AG09309 (cell line): ENCODE measurements around the gene LRRC42.

Experiments used
- DNase-seq: peaks from one replicate; pipeline ENCODE4 v3.0.0-alpha.2; 2010; ENCODE audit warnings: low read depth
- H3K4me3 ChIP-seq: 2 replicates; pipeline ENCODE4 v1.5.1; 2011; ENCODE audit warnings: mild to moderate bottlenecking, low read depth, low read length, moderate library complexity; ENCODE audit not compliant: control insufficient read depth
- TF ChIP-seq, protein P1 (sequence below): IDR thresholded peaks from 2 replicates; pipeline ENCODE4 v1.5.1; 2011; ENCODE audit warnings: mild to moderate bottlenecking, low read depth, low read length, inconsistent platforms; ENCODE audit not compliant: insufficient read depth, control insufficient read depth; ENCODE audit errors: missing control alignments

Gene LRRC42

DNA sequence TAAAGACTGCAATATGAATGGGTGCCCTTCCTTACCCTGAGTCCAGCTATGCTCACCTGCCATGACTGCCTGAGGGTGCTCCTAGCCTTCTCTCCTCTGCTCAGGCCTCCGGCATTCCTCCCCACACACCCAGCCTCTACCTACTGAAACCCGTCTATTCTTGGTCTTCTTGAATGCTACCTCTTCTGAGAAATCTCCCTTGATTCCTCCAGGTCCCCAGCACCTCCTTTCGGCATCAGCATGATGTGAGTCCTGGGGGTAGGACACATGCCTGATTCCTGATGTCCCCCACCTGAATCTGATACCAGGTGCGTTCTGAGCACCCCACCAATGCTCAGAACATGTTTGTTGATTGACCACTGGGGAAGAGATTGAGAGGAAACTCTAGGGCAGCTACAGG, 63.3 kb downstream of the LRRC42 start:
- DNase-seq: no peak
- H3K4me3 ChIP-seq: no peak overlapping the region
- TF ChIP-seq, protein P1, sequence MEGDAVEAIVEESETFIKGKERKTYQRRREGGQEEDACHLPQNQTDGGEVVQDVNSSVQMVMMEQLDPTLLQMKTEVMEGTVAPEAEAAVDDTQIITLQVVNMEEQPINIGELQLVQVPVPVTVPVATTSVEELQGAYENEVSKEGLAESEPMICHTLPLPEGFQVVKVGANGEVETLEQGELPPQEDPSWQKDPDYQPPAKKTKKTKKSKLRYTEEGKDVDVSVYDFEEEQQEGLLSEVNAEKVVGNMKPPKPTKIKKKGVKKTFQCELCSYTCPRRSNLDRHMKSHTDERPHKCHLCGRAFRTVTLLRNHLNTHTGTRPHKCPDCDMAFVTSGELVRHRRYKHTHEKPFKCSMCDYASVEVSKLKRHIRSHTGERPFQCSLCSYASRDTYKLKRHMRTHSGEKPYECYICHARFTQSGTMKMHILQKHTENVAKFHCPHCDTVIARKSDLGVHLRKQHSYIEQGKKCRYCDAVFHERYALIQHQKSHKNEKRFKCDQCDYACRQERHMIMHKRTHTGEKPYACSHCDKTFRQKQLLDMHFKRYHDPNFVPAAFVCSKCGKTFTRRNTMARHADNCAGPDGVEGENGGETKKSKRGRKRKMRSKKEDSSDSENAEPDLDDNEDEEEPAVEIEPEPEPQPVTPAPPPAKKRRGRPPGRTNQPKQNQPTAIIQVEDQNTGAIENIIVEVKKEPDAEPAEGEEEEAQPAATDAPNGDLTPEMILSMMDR: no peak

DNA sequence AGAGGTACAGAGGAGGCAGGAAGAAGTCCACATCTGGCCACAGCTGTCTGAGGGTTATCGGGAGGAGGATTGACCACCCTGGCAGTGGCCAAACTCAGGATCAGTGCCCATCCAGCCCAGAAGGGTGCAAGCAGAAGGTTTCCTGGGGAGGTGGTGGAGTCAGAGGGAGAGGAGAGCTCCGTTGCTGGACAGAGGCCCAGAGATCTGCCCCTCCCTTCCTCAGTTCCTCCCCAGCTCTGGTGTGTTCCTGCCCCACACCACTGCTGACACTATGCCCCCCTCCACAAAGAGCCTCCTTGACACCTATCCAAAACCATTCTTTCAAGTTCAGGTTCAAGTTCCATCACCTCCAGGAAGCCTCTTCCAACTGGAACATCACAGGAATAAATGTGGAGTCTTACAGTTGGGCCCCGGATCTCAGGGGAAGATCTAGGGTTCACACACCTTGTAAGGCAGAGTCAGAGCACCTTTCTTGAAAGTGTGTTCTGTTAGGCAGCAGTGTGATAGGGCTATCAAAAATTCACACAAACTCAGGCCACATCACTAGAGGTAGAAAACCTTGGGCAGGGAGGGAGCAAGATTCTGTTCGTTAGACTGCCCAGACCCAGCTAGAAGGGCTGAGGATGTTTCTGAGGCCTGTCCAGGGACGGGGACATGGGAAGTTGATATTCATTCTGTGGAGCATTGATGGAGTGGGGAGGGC, 64.4 kb downstream of the LRRC42 start:
- TF ChIP-seq, protein P1: no peak
- H3K4me3 ChIP-seq: no peak overlapping the region
- DNase-seq: no peak

DNA sequence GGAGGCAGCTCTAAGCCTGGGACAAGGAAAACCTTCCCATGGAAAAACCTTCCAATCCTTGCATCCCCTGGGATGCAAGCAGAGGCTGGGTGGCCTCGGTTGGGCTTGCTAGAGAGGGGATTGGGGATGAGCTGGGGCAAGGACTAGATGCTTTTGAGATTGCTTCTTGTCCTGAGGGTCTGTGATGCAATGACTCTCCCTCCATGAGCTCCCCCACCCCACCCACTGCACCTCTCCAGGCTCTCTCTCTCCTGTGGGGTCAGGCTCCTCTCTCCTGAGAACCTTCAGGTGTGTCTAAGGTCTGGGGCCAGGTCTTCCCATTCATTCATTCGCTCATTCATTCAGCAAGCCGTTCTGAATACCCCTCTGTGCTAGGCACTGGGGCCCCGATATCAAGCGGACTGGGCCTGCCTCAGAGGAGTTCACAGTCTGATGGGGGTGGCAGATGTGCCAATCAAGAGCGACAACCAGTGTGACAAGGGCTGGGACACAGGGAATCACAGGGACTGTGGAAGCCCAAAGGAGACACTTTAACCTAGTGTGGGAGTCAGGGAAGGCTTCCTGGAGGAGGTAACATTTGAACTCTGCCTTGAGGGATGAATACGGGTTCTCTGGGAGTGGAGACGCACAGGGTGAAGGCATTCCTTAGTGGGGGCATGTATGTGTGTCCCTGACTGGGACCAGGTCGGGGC, 65.3 kb downstream of the LRRC42 start:
- DNase-seq: no peak
- H3K4me3 ChIP-seq: no peak overlapping the region
- TF ChIP-seq, protein P1: no peak

DNA sequence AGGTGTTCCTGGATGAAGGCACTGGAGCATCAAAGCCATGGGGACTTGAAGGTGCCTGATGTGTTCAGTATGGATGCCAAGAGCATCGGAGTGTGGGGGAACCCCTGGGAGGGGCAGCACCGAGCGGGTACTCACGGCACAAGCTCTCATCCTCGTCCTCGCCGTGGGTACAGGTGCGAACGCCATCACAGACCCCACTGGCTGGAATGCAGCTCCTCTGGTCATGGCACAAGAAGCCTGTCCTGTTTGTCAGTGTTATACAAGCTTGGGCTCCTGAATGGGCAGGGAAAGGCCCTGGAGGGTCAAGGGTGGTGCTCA, 65.8 kb downstream of the LRRC42 start:
- H3K4me3 ChIP-seq: no peak overlapping the region
- DNase-seq: no peak
- TF ChIP-seq, protein P1: no peak

DNA sequence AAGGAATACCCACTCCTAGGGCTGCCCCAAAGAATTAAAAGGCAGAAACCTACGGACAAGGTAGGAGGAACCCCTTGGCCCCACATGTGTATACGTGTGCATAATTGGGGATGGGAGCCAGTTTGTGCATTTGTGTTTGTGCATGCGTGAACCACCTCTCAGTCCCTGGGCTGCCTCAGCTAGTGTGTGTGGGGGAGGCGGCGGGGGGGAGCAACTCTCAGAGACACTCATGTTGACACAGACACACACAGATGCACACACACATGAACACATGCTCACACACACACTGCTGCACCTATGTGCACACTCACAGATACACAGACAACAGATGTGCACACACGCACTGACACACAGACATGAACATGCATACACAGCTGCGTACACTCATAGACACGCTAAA, 66.7 kb downstream of the LRRC42 start:
- no peak overlapping the region for H3K4me3 ChIP-seq
- no peak for DNase-seq
- TF ChIP-seq, protein P1: no peak

DNA sequence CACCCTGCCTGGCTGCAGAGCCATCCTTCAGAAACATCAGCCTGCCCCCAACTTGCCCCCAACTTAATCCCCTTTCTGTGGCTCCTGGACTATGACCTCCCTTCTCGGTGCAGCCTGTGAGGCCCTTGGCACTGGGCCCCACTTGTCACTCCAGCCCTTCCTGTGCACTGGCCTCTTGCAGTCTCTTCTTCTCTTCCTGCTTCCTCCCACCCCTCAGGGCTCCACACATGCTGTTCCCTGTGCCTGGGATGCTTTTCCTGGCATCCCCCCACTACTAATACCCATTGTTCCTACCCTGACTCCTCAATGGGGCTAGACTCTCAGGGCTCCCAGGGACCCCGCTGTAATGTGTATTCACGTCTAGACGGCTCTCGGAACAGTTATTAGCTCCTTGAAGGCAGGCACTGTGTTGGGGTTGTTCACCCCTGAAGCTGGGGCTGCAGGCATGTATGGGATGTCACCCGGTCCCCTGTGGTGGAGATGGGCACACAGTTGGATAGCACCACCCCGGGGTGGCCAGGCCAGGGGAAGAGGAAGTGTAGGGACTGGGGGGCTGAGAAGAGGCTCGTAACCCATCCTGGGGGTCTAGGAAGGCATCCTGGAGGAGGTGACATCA, 67.4 kb downstream of the LRRC42 start:
- TF ChIP-seq, protein P1: no peak
- DNase-seq: no peak
- H3K4me3 ChIP-seq: no peak overlapping the region
